Fibroblast of pulmonary artery (primary cell): Measurements from ENCODE around the gene MCM10.

ENCODE experiments used
- DNase-seq: peaks from one replicate; pipeline ENCODE4 v3.0.0-alpha.2; 2010; ENCODE audit warnings: low read depth
- H3K4me3 ChIP-seq: replicated peaks from 2 replicates; pipeline ENCODE4 v1.5.1; 2011; ENCODE audit warnings: low read depth, mild to moderate bottlenecking, control low read depth, low read length, moderate library complexity
- CTCF ChIP-seq: IDR thresholded peaks from 2 replicates; pipeline ENCODE4 v1.5.1; 2011; ENCODE audit warnings: mild to moderate bottlenecking, control low read depth, low read length, inconsistent platforms; ENCODE audit errors: missing control alignments

The MCM10 gene

GRCh38 chr10:13256627-13257026, 95.3 kb downstream of the MCM10 start:
- no peak overlapping the region for H3K4me3 ChIP-seq
- DNase-seq = no peak
- no peak for TF ChIP-seq CTCF

- no peak for DNase-seq
- no peak for TF ChIP-seq CTCF
- no peak overlapping the region for H3K4me3 ChIP-seq
Observed at GRCh38 chr10:13257621-13258140, 96.3 kb downstream of the MCM10 start.
